Islet of Langerhans (tissue), 1 donor: ENCODE measurements around the gene SYNPO2.

Source experiments
- FAIRE-seq: peaks from one replicate; lab custom pipeline; 2011; peaks lifted over from hg19 to GRCh38; lab: Jason Lieb, UNC

Gene SYNPO2

DNA sequence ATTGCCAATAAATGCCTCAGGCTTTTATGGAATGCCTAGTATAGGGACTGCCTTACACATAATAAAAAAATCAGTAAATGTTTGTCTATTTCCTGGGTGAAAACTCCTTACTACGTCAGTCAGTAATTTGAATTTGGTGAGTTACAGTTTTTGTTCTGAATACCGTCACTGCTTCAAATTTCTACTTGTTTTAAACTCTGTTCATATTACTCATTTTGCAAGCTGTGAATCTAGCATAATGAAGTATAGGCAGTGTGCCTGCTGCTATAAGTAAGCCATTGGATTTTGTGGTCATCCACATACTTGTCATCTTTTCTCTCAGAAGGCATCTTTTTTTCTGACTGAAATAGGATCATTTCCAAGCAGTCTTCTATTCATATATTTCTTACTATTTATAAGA, 43.1 kb downstream of the SYNPO2 start:
- no peak for FAIRE-seq

DNA sequence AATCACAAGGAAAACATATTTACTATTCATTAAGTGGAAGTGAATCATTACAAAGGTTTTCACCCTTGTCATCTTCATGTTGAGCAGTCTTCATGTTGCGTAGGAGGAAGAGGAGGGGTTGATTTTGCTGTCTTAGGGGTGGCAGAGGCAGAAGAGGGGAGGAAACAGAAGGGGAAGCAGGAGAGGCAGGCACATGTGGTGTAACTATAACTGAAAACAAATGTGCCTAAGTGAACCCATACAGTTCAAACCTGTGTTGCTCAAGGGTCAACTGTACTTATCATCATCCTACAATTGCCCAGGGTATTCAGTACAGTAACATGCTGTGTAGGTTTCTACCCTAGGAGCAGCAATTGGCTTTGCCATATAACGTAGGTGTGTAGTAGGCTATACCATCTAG, 47.2 kb downstream of the SYNPO2 start:
- no peak for FAIRE-seq

DNA sequence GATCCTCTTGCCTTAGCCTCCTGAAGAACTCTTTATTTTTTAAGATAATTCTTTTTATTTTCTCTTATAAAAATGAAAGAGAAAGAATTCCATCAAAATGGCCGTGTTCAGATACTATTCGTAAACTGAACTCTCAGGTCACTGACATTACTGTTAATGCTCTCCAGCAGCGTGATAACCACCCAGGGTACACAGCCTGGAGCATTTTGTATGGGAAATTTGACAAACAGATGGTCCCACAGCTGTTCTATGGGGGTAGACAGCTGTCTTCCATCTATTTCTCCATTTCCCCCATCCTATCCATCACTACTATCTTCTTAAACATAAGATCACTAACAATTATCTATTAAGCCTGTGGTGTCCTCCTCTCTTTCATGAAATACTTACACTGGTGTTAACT, 47.8 kb downstream of the SYNPO2 start:
- FAIRE-seq: no peak

GRCh38 chr4:118939169-118939783, 50.6 kb downstream of the SYNPO2 start:
- no peak for FAIRE-seq

DNA sequence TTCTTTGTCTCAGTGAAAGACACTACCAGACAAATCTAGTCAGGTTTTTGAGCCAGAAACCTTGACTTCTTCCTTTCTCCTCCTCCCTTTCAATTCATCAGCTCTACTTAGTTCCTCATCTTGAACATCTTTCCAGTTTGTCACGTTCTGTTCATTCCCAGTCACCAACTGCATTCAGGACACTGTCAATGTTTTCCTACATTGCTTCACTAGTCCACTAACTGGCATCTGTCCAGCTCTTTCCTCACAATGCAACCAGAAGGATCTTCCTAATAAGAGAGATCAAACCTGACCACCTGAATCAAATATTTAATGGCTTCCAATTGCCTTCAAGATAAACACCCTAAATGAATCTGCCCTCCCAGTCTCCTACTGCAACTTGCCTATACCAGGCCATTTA, 52.5 kb downstream of the SYNPO2 start:
- FAIRE-seq: no peak

GRCh38 chr4:118941799-118942198, 53.1 kb downstream of the SYNPO2 start:
- FAIRE-seq: no peak

DNA sequence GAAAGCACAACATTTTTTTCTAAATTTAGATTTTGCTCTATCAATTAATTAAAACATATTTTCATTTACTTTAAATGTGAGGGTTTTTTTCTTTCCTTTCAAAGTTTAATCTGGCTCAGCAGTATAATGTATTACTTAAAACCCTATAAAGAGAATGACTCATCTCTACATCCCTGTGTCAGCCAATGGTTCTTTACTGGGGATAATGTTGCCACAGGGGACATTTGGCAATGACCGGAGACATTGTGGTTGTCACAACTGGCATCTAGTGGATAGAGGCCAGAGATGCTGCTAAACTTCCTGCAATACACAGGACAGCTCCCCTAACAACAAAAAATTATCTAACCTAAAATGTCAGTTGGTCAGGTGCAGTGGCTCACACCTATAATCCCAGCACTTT, 53.8 kb downstream of the SYNPO2 start:
- no peak for FAIRE-seq

DNA sequence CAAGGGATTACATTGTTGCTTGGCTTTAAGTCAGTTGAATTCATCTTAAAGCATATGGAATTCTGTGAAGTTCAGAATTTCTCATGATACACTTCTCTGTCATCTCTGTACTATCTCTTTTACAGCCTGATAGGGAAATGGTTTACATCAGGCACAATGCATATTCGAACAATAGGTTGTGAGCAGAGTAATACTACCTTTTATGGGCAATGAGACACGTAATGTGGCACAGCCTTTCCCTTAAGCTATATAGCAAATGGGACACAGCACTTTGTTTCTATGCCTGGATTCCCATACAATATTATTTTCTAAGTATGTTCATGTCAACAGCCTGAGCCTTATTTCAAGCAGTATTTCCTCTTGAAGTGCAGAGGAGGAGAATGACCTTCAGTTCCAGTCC, 58.4 kb downstream of the SYNPO2 start:
- no peak for FAIRE-seq

DNA sequence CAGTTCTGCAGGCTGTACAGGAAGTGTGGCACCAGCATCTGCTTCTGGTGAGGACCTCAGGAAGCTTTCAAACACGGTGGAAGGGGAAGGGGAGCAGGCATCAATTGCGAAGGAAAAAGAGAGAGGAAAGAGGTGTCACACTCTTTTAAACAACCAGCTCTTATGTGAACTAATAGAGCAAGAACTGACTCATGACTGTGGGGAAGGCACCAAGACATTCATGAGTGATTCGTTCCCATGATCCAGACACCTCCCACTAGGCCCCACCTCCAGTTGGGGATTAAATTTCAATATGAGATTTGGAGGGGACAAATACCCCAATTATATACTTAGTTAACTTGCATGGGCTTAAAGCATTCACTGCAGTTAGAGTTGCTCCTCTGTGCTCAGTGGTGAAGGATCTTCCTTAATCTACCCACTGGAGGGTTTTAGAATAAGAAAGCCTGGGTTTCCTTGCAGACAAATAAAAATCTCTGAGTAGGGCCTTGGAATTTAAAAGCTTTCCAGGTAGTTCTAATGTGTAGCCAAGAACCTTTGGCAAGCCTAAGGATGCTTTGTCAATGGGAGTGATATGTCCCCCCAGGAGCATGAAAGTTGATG, 60.0 kb downstream of the SYNPO2 start:
- no peak for FAIRE-seq

DNA sequence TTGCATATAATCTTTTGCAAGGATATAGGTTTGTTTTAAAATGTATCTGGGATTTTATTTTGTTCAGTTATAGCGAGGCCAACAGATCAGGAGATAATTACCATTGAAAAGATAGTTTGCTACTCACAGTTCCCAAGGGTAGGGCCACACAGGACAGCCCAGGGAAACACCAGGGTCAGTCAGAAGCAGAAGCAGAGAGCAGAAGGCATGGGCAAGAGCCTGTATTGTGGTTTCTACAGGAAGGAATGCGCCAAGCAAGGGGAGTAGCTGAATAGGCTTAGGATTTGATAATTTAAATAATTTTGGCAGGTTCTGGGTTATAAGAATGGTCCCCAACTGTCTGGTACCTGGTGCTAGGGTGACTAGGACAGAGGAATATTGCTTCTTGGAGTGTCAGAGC, 61.6 kb downstream of the SYNPO2 start:
- FAIRE-seq: no peak

GRCh38 chr4:118950929-118951570, 62.4 kb downstream of the SYNPO2 start:
- FAIRE-seq: no peak

DNA sequence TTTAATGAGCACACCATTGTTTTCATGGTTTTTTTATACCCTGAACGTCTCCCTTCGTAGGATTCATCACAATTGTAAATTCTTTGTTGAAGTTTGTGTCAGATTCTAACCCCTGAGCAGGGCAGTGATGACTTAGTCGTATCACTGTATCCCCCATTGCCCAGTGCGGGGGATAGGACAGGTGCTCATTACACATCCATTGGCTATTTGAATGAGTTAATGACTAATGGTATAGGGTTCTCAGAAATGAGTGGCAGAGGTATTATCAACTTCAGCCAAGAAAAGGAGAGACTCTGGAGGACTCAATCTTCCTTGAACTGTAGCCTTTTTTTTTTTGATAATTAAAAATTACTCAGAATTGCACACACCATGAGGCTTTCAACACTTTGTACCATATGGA, 64.6 kb downstream of the SYNPO2 start:
- no peak for FAIRE-seq

- FAIRE-seq: peak; percentile 47
Measured at GRCh38 chr4:118954246-118954645, 65.6 kb downstream of the SYNPO2 start.

DNA sequence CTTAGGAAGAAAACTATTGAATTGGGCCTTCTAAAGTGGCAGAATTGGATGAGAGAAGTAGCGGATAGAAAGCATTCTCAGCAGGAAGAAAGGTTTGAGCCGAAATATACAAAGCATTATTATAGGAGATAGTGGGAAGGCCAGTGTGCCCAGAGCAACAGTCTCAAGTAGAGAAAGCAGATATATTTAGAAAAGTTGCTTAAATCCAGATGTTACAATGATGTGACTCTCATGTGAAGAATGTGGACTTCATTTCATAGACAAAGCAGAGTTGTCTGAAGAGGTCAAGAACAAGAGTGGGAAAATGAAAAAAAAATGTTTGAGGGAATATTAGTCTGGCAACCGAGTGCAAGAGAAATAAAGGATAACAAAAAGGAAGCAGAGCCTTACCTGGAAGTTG, 66.9 kb downstream of the SYNPO2 start:
- FAIRE-seq: no peak

DNA sequence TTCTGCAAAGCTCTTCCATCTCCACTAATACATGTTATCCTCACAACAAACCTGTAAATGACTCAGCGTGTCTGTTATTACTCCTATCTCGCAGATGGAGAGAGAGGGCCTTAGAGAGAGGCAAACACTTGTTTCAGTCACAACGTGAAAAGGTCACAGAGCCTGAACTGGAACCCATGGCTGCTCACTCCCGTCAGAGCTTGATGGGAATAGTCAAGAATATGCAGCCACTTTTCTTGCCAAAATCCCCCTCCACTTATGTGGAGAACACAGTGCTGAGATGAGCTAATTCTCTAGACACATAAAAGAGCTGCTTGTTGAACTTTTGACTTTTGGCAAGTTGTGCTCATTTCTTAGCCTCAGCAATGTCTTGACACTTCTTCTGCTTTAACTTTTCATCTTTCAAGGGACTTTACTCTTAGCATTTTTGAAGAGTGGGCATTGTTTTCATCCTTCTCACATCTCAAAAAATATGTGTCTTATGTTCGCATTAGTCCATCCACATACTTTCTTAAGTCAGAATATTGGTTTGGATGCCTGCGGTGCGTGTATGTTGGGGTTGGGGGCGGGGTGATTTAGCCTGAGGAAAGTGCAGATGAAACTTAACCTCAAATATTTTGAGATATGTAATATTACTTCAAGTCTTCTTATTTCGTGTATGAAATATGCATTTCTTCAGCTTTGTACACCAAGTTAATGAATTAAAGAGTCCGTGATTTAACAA, 69.2 kb downstream of the SYNPO2 start:
- FAIRE-seq: no peak

GRCh38 chr4:118962540-118962939, 73.9 kb downstream of the SYNPO2 start:
- no peak for FAIRE-seq

DNA sequence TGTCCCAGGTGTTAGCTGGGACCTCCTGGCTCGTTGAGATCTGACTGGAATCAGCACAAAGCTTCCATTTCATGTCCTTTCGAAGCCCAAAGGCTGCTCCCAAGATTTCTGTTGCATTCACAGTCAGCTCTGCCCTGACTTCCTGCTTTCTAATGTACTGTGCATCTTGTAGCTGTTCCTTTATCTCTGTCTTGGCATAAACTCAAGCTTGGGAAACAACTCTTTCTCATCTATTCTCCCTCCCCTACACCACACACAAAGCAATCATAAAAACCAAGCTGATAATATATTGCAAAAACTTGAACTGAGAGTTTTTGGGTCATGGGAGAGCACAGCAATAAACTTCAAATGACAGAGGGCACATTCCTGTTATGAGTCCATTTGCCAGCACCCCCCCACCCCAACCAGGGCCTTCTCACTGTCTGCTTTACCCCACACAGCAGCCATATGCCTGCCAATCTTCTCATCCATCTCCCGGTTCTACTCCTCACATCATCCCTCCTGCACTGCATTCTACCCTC, 76.3 kb downstream of the SYNPO2 start:
- FAIRE-seq: no peak

DNA sequence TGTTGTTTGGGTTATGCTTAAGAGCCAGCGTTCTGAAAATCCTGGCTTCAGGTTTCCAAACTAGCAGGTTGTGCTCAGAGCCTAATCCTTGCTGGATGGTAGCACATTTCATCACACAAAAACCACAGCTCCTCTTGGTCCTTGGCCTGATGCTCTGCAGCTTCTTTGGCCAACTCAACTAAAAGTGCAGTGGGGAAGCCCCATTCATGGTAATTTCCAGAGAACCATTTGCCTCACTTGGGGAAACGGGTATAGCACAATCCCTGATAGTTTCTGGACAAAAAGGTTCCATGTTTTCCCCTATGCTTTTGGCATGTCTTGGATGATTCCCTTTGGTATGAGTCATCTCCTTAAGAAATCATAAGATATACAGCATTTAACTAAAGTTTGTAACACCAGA, 78.7 kb downstream of the SYNPO2 start:
- FAIRE-seq: no peak

GRCh38 chr4:118968005-118968404, 79.4 kb downstream of the SYNPO2 start:
- no peak for FAIRE-seq

DNA sequence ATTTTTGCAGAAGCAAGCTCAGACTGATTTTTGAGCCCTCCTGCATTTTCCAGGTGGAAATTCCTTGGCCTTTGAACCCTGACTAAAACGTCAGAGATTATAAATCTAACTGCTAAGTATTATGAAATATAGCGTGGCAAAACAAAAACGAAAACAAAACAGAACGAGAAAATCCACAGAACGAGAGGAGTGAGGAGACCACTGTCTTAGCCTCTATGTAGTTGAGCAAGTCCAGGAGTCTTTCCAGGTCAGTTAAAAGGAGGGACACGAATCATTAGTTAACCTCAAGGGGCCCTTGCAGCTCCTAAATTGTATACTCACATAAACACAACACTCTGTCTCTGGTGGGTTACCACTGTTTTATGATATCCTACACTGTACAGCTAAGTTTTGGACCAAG, 80.2 kb downstream of the SYNPO2 start:
- FAIRE-seq: no peak

GRCh38 chr4:118969359-118969758, 80.7 kb downstream of the SYNPO2 start:
- FAIRE-seq: peak; percentile 86

DNA sequence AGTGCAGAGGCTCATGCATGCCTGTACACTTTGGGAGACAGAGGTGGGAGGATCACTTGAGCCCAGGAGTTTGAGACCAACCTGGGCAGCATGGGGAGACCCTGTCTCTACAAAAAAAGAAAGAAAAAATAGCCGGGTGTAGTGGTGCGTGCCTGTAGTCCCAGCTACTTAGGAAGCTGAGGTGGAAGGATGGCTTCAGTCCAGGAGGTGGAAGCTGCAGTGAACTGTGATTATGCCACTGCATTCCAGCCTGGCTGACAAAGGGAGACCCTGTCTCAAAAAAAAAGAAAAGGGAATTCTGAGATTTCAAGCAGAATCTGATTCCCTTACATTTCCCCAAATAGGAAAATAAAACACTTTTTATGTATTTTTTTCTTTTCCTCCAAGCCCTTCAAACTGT, 83.5 kb downstream of the SYNPO2 start:
- no peak for FAIRE-seq

- FAIRE-seq: no peak
Measured at GRCh38 chr4:118973295-118973694, 84.6 kb downstream of the SYNPO2 start.
